SK-N-SH treated with all-trans-retinoic acid at 6 μM for 48 hours (cell line): ENCODE data around the gene CPN1.

ENCODE experiments used
- CREB5 ChIP-seq: fragments of 250-450 bp; sonication (Bioruptor Pico); IDR thresholded peaks from 2 replicates; pipeline ENCODE4 v1.5.1; 2020; ENCODE audit warnings: low read depth, mild to moderate bottlenecking, moderate library complexity
- ESRRG ChIP-seq: fragments of 250-450 bp; sonication (Bioruptor Pico); IDR thresholded peaks from 2 replicates; pipeline ENCODE4 v1.6.1; 2021; ENCODE audit warnings: mild to moderate bottlenecking
- PATZ1 ChIP-seq: fragments of 250-450 bp; sonication (Bioruptor Pico); IDR thresholded peaks from 2 replicates; pipeline ENCODE4 v1.8.0; 2020; ENCODE audit warnings: mild to moderate bottlenecking, moderate library complexity, borderline replicate concordance
- RARB ChIP-seq: fragments of 250-450 bp; sonication (Bioruptor Pico); IDR thresholded peaks from 2 replicates; pipeline ENCODE4 v1.8.0; 2021; ENCODE audit warnings: mild to moderate bottlenecking, moderate library complexity
- TCF4 ChIP-seq: fragments of 250-450 bp; sonication (Bioruptor Pico); IDR thresholded peaks from 2 replicates; pipeline ENCODE4 v1.8.0; 2021; ENCODE audit warnings: mild to moderate bottlenecking, moderate library complexity, borderline replicate concordance
- TOX ChIP-seq: fragments of 250-450 bp; sonication (Bioruptor Pico); IDR thresholded peaks from 2 replicates; pipeline ENCODE4 v1.8.0; 2021; ENCODE audit warnings: mild to moderate bottlenecking, moderate library complexity, borderline replicate concordance
- ZFP30 ChIP-seq: fragments of 450-650 bp; formaldehyde crosslinking; IDR thresholded peaks from 2 replicates; pipeline ENCODE4 v1.5.0; 2022; ENCODE audit warnings: mild to moderate bottlenecking, moderate library complexity
- ZNF8 ChIP-seq: fragments of 450-650 bp; formaldehyde crosslinking; IDR thresholded peaks from 2 replicates; pipeline ENCODE4 v1.5.0; 2020; ENCODE audit warnings: mild to moderate bottlenecking, moderate library complexity

- no peak for TF ChIP-seq PATZ1
- no peak for TF ChIP-seq TCF4 (CRISPR knock-in tag)
- TF ChIP-seq CREB5 = no peak
- no peak for TF ChIP-seq ZNF8 (CRISPR knock-in tag)
- no peak for TF ChIP-seq TOX (CRISPR knock-in tag)
- TF ChIP-seq RARB (CRISPR knock-in tag) = no peak
- TF ChIP-seq ESRRG (CRISPR knock-in tag) = no peak
- TF ChIP-seq ZFP30 = no peak
Measured at GRCh38 chr10:100004805-100005510, 76.7 kb downstream of the CPN1 start.
